Measurements from ENCODE around the gene CAMK1D.
A peak's percentile ranks its signal among the peaks of the same experiment; 100 is the strongest.
"Not testable (repeated sequence)": the region's sequence is repeated elsewhere in the genome, so short reads cannot be mapped to it uniquely, and the experiment has no call there.

Gene CAMK1D

GRCh38 chr10:12725580-12725888, 376.2 kb downstream of the CAMK1D start:
- not testable (repeated sequence) for H3K9me3 ChIP-seq (ENCODE audit: control insufficient read depth in 5 of 5, low read length in 5 of 5); H3K27ac ChIP-seq (ENCODE audit: low read depth, low read length); H3K36me3 ChIP-seq (ENCODE audit: control insufficient read depth in 5 of 5, insufficient read depth in 5 of 5, low read length in 5 of 5); H3K9ac ChIP-seq (ENCODE audit: low read length in 5 of 5); H3K27me3 ChIP-seq (ENCODE audit: control insufficient read depth in 5 of 5, insufficient read depth in 4 of 5, low read length in 5 of 5); H3K4me3 ChIP-seq (ENCODE audit: low read depth in 1 of 5, low read length in 5 of 5)
- H3K4me1 ChIP-seq (ENCODE audit: control insufficient read depth in 5 of 5, insufficient read depth in 5 of 5, low read length in 5 of 5), result peaks cover 4 to 18% (median 6%) of the 10 kb centered on the region in 5 donors

- Histone ChIP-seq H3K36me3 (ENCODE audit: control insufficient read depth in 5 of 5, insufficient read depth in 5 of 5, low read length in 5 of 5) (no peaks in the 10 kb centered on the region), H3K27me3 (ENCODE audit: control insufficient read depth in 5 of 5, insufficient read depth in 4 of 5, low read length in 5 of 5) (peaks cover 0 to 4% (median 0%) of the 10 kb centered on the region in 5 donors), H3K4me1 (ENCODE audit: control insufficient read depth in 5 of 5, insufficient read depth in 5 of 5, low read length in 5 of 5) (peaks cover 7 to 28% (median 16%) of the 10 kb centered on the region in 5 donors), H3K9ac (ENCODE audit: low read length in 5 of 5) (no peak overlapping the region), H3K9me3 (ENCODE audit: control insufficient read depth in 5 of 5, low read length in 5 of 5) (peaks cover 0 to 3% (median 0%) of the 10 kb centered on the region in 5 donors), H3K4me3 (ENCODE audit: low read depth in 1 of 5, low read length in 5 of 5) (no peak overlapping the region), H3K27ac (ENCODE audit: low read depth, low read length) (no peak overlapping the region)
These were observed 377.9 kb downstream of the CAMK1D start for GRCh38 chr10:12726971-12727831.

- H3K9ac ChIP-seq (ENCODE audit: low read length in 5 of 5), result no peak overlapping the region
- no peak overlapping the region for H3K27ac ChIP-seq (ENCODE audit: low read depth, low read length)
- H3K36me3 ChIP-seq (ENCODE audit: control insufficient read depth in 5 of 5, insufficient read depth in 5 of 5, low read length in 5 of 5), result no peaks in the 10 kb centered on the region
- peaks cover 7 to 28% (median 16%) of the 10 kb centered on the region in 5 donors for H3K4me1 ChIP-seq (ENCODE audit: control insufficient read depth in 5 of 5, insufficient read depth in 5 of 5, low read length in 5 of 5)
- peaks cover 0 to 4% (median 0%) of the 10 kb centered on the region in 5 donors for H3K27me3 ChIP-seq (ENCODE audit: control insufficient read depth in 5 of 5, insufficient read depth in 4 of 5, low read length in 5 of 5)
- no peak overlapping the region for H3K4me3 ChIP-seq (ENCODE audit: low read depth in 1 of 5, low read length in 5 of 5)
- H3K9me3 ChIP-seq (ENCODE audit: control insufficient read depth in 5 of 5, low read length in 5 of 5), result peaks cover 0 to 3% (median 0%) of the 10 kb centered on the region in 5 donors
These were observed 378.5 kb downstream of the CAMK1D start for GRCh38 chr10:12727832-12728215.

GRCh38 chr10:12728494-12728893, 379.1 kb downstream of the CAMK1D start:
- peaks cover 0 to 3% (median 0%) of the 10 kb centered on the region in 5 donors for H3K9me3 ChIP-seq (ENCODE audit: control insufficient read depth in 5 of 5, low read length in 5 of 5)
- H3K9ac ChIP-seq (ENCODE audit: low read length in 5 of 5), result no peak overlapping the region
- H3K4me1 ChIP-seq (ENCODE audit: control insufficient read depth in 5 of 5, insufficient read depth in 5 of 5, low read length in 5 of 5), result peaks cover 7 to 28% (median 16%) of the 10 kb centered on the region in 5 donors
- H3K27ac ChIP-seq (ENCODE audit: low read depth, low read length), result no peak overlapping the region
- H3K4me3 ChIP-seq (ENCODE audit: low read depth in 1 of 5, low read length in 5 of 5), result no peak overlapping the region
- no peaks in the 10 kb centered on the region for H3K36me3 ChIP-seq (ENCODE audit: control insufficient read depth in 5 of 5, insufficient read depth in 5 of 5, low read length in 5 of 5)
- H3K27me3 ChIP-seq (ENCODE audit: control insufficient read depth in 5 of 5, insufficient read depth in 4 of 5, low read length in 5 of 5), result peaks cover 0 to 4% (median 0%) of the 10 kb centered on the region in 5 donors

- H3K27ac ChIP-seq (ENCODE audit: low read depth, low read length), result no peak overlapping the region
- H3K4me3 ChIP-seq (ENCODE audit: low read depth in 1 of 5, low read length in 5 of 5), result no peak overlapping the region
- no peak overlapping the region for H3K9ac ChIP-seq (ENCODE audit: low read length in 5 of 5)
- peaks cover 0 to 3% (median 0%) of the 10 kb centered on the region in 5 donors for H3K9me3 ChIP-seq (ENCODE audit: control insufficient read depth in 5 of 5, low read length in 5 of 5)
- peaks cover 7 to 28% (median 16%) of the 10 kb centered on the region in 5 donors for H3K4me1 ChIP-seq (ENCODE audit: control insufficient read depth in 5 of 5, insufficient read depth in 5 of 5, low read length in 5 of 5)
- H3K27me3 ChIP-seq (ENCODE audit: control insufficient read depth in 5 of 5, insufficient read depth in 4 of 5, low read length in 5 of 5), result peaks cover 0 to 4% (median 0%) of the 10 kb centered on the region in 5 donors
- H3K36me3 ChIP-seq (ENCODE audit: control insufficient read depth in 5 of 5, insufficient read depth in 5 of 5, low read length in 5 of 5), result no peaks in the 10 kb centered on the region
These were observed 380.5 kb downstream of the CAMK1D start for GRCh38 chr10:12729885-12730284.

GRCh38 chr10:12730809-12731519, 381.6 kb downstream of the CAMK1D start:
- Histone ChIP-seq H3K4me1 (ENCODE audit: control insufficient read depth in 5 of 5, insufficient read depth in 5 of 5, low read length in 5 of 5) (peaks cover 7 to 34% (median 19%) of the 10 kb centered on the region in 5 donors), H3K9ac (ENCODE audit: low read length in 5 of 5) (peak overlapping the region in 2 of 5 donors; percentile 25 to 99), H3K27me3 (ENCODE audit: control insufficient read depth in 5 of 5, insufficient read depth in 4 of 5, low read length in 5 of 5) (peaks cover 0 to 4% (median 0%) of the 10 kb centered on the region in 5 donors), H3K36me3 (ENCODE audit: control insufficient read depth in 5 of 5, insufficient read depth in 5 of 5, low read length in 5 of 5) (no peaks in the 10 kb centered on the region), H3K4me3 (ENCODE audit: low read depth in 1 of 5, low read length in 5 of 5) (peak overlapping the region; percentile 13 to 49 (median 43)), H3K27ac (ENCODE audit: low read depth, low read length) (peak overlapping the region; percentile 79), H3K9me3 (ENCODE audit: control insufficient read depth in 5 of 5, low read length in 5 of 5) (peaks cover 0 to 3% (median 0%) of the 10 kb centered on the region in 5 donors)

GRCh38 chr10:12733271-12733670, 383.9 kb downstream of the CAMK1D start:
- Histone ChIP-seq H3K36me3 (ENCODE audit: control insufficient read depth in 5 of 5, insufficient read depth in 5 of 5, low read length in 5 of 5) (no peaks in the 10 kb centered on the region), H3K27ac (ENCODE audit: low read depth, low read length) (no peak overlapping the region), H3K9ac (ENCODE audit: low read length in 5 of 5) (no peak overlapping the region), H3K9me3 (ENCODE audit: control insufficient read depth in 5 of 5, low read length in 5 of 5) (peaks cover 0 to 3% (median 0%) of the 10 kb centered on the region in 5 donors), H3K4me3 (ENCODE audit: low read depth in 1 of 5, low read length in 5 of 5) (no peak overlapping the region), H3K4me1 (ENCODE audit: control insufficient read depth in 5 of 5, insufficient read depth in 5 of 5, low read length in 5 of 5) (peaks cover 7 to 35% (median 21%) of the 10 kb centered on the region in 5 donors), H3K27me3 (ENCODE audit: control insufficient read depth in 5 of 5, insufficient read depth in 4 of 5, low read length in 5 of 5) (peaks cover 0 to 4% (median 0%) of the 10 kb centered on the region in 5 donors)

- H3K27me3 ChIP-seq (ENCODE audit: control insufficient read depth in 5 of 5, insufficient read depth in 4 of 5, low read length in 5 of 5), result peaks cover 0 to 4% (median 0%) of the 10 kb centered on the region in 5 donors
- H3K9me3 ChIP-seq (ENCODE audit: control insufficient read depth in 5 of 5, low read length in 5 of 5), result peaks cover 0 to 3% (median 0%) of the 10 kb centered on the region in 5 donors
- peaks cover 4 to 33% (median 17%) of the 10 kb centered on the region in 5 donors for H3K4me1 ChIP-seq (ENCODE audit: control insufficient read depth in 5 of 5, insufficient read depth in 5 of 5, low read length in 5 of 5)
- H3K4me3 ChIP-seq (ENCODE audit: low read depth in 1 of 5, low read length in 5 of 5), result peak overlapping the region in 2 of 5 donors; percentile 2 to 37
- no peak overlapping the region for H3K9ac ChIP-seq (ENCODE audit: low read length in 5 of 5)
- no peaks in the 10 kb centered on the region for H3K36me3 ChIP-seq (ENCODE audit: control insufficient read depth in 5 of 5, insufficient read depth in 5 of 5, low read length in 5 of 5)
- no peak overlapping the region for H3K27ac ChIP-seq (ENCODE audit: low read depth, low read length)
These were observed 386.6 kb downstream of the CAMK1D start for GRCh38 chr10:12735843-12736462.

- H3K27me3 ChIP-seq (ENCODE audit: control insufficient read depth in 5 of 5, insufficient read depth in 4 of 5, low read length in 5 of 5), result no peaks in the 10 kb centered on the region
- H3K4me1 ChIP-seq (ENCODE audit: control insufficient read depth in 5 of 5, insufficient read depth in 5 of 5, low read length in 5 of 5), result peaks cover 7 to 27% (median 20%) of the 10 kb centered on the region in 5 donors
- no peaks in the 10 kb centered on the region for H3K9me3 ChIP-seq (ENCODE audit: control insufficient read depth in 5 of 5, low read length in 5 of 5)
- no peaks in the 10 kb centered on the region for H3K36me3 ChIP-seq (ENCODE audit: control insufficient read depth in 5 of 5, insufficient read depth in 5 of 5, low read length in 5 of 5)
- no peak overlapping the region for H3K27ac ChIP-seq (ENCODE audit: low read depth, low read length)
- no peak overlapping the region for H3K9ac ChIP-seq (ENCODE audit: low read length in 5 of 5)
- H3K4me3 ChIP-seq (ENCODE audit: low read depth in 1 of 5, low read length in 5 of 5), result peak overlapping the region in 1 of 5 donors; percentile 1
These were observed 391.5 kb downstream of the CAMK1D start for GRCh38 chr10:12740813-12741212.

Data from subcutaneous abdominal adipose tissue (tissue), 5 donors.